Endodermal cell (in vitro differentiated cells): Measurements from ENCODE around the gene ZNHIT6. TPM values are rescaled to one million over a fixed set of nuclear protein-coding genes. Genes with fewer than 3 reads are reported as not detected.

Experiments
- DNase-seq: peaks from one replicate; pipeline ENCODE4 v3.0.0-alpha.2; 2017
- H3K27ac ChIP-seq: 2 replicates; pipeline ENCODE4 v1.5.1; 2013; ENCODE audit warnings: mild to moderate bottlenecking, low read depth, low read length, moderate library complexity
- H3K27me3 ChIP-seq: 2 replicates; pipeline ENCODE4 v1.6.1; 2013; ENCODE audit warnings: mild to moderate bottlenecking, low read length, moderate library complexity; ENCODE audit not compliant: insufficient read depth, control insufficient read depth, poor library complexity, severe bottlenecking
- H3K36me3 ChIP-seq: 2 replicates; pipeline ENCODE4 v1.7.0; 2013; ENCODE audit warnings: mild to moderate bottlenecking, low read length, moderate library complexity; ENCODE audit not compliant: control insufficient read depth, insufficient read depth
- H3K4me1 ChIP-seq: one replicate; pipeline ENCODE4 v1.7.0; 2013; ENCODE audit warnings: low read length; ENCODE audit not compliant: control insufficient read depth, insufficient read depth
- H3K4me3 ChIP-seq: 2 replicates; pipeline ENCODE4 v1.5.1; 2013; ENCODE audit warnings: mild to moderate bottlenecking, low read length, moderate library complexity
- H3K9ac ChIP-seq: 2 replicates; pipeline ENCODE4 v1.6.1; 2013; ENCODE audit warnings: mild to moderate bottlenecking, low read length, moderate library complexity; ENCODE audit not compliant: poor library complexity, severe bottlenecking; ENCODE audit errors: extremely low read depth
- H3K9me3 ChIP-seq: 2 replicates; pipeline ENCODE4 v1.6.1; 2013; ENCODE audit warnings: mild to moderate bottlenecking, low read length, moderate library complexity; ENCODE audit not compliant: control insufficient read depth
- H3K27ac Mint-ChIP-seq: 2 replicates; pipeline ENCODE4 v1.8.0; 2020; ENCODE audit warnings: mixed read lengths
- H3K27me3 Mint-ChIP-seq: 2 replicates; pipeline ENCODE4 v1.8.0; 2021; ENCODE audit warnings: mild to moderate bottlenecking, mixed read lengths; ENCODE audit not compliant: insufficient read depth
- H3K36me3 Mint-ChIP-seq: 2 replicates; pipeline ENCODE4 v1.8.0; 2020; ENCODE audit warnings: low read depth, mixed read lengths
- H3K4me1 Mint-ChIP-seq: 2 replicates; pipeline ENCODE4 v1.8.0; 2020; ENCODE audit warnings: mixed read lengths
- H3K4me3 Mint-ChIP-seq: 2 replicates; pipeline ENCODE4 v1.8.0; 2020; ENCODE audit warnings: mild to moderate bottlenecking, moderate library complexity, mixed read lengths
- H3K9me3 Mint-ChIP-seq: 2 replicates; pipeline ENCODE4 v1.8.0; 2020; ENCODE audit warnings: mild to moderate bottlenecking, mixed read lengths
- CTCF ChIP-seq: fragments of 200-600 bp; sonication (generic); conservative IDR thresholded peaks from 2 replicates; pipeline ENCODE4 v1.5.0; 2021; ENCODE audit warnings: antibody characterized with exemption, mild to moderate bottlenecking
- WGBS, 2 experiments: methylation state at CpG; one replicate each; pipeline versions ENCODE4 v1.1.5 to v1.1.7; 2013; ENCODE audit warnings: missing lambda C conversion rate in 2 of 2, mixed read lengths in 1 of 2; ENCODE audit not compliant: insufficient coverage in 1 of 2, insufficient read length in 1 of 2; 5-methylcytosine and 5-hydroxymethylcytosine counted together
- total RNA-seq, 2 donors: library from RNA; stranded (reverse); fragmentation: NEBNext Ultra II Directional in 1 of 2; extraction: Animal tissue kit (Norgen Biotek cat#: 25700) in 1 of 2; gene quantifications; 2 replicates in 1 of 2; 3 replicates in 1 of 2; pipeline ENCODE4 v1.2.1, GENCODE V29; 2021

ZNHIT6 gene
- total RNA-seq, 2 donors from 2014 or later: 11.3 to 12.4 TPM

DNA sequence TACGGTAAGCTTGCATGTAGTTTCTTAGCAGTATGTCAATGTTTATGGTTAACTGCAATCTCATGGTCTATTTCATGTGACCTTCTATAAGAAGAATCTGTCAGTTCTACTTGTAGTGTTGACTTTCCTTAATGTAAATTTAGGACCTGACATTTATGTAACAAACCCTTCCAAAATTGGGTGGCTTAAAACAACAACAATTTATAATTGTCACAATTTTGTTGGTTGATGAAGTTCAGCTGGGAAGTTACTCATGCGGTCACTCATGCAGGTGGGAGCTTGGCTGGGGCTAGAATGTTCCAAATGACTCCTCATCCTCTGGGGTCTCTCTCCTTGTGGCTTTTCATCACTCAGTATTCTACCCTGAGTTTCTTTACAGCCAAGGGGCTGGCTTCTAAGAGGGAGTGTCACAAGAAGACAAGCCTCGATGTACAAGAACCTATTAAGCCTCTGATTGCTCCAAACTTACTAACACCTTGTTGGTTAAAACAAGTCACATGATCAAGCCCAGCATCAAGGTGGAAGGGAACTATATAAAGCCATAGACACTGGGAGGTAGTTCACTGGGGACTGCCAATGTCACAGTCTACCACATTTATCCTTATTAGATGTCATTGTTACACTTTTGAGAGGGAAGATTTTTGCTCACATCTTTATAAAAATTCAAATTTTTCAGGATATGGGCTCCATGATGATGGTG, 103.8 kb downstream of the ZNHIT6 start:
- Mint-ChIP-seq H3K9me3 (no peaks in the 10 kb centered on the region), H3K36me3 (no peaks in the 10 kb centered on the region), H3K27me3 (peaks cover 8% of the 10 kb centered on the region), H3K27ac (no peak overlapping the region), H3K4me1 (peaks cover 47% of the 10 kb centered on the region), H3K4me3 (no peak overlapping the region)
- Histone ChIP-seq H3K27ac (no peak overlapping the region), H3K9me3 (no peaks in the 10 kb centered on the region), H3K4me1 (peaks cover 18% of the 10 kb centered on the region), H3K9ac (no peak overlapping the region), H3K4me3 (no peak overlapping the region), H3K36me3 (no peaks in the 10 kb centered on the region), H3K27me3 (peaks cover 11% of the 10 kb centered on the region)
- no peak for DNase-seq
- 89 to 94% methylated on average over 1 to 3 of the region's 3 CpGs for WGBS, 2 experiments
- no peak for TF ChIP-seq CTCF

- H3K4me1 Mint-ChIP-seq: peaks cover 47% of the 10 kb centered on the region
- DNase-seq: no peak
- Histone ChIP-seq H3K4me1 (peaks cover 17% of the 10 kb centered on the region), H3K9me3 (no peaks in the 10 kb centered on the region), H3K9ac (no peak overlapping the region), H3K27me3 (peaks cover 11% of the 10 kb centered on the region), H3K4me3 (no peak overlapping the region), H3K27ac (no peak overlapping the region), H3K36me3 (no peaks in the 10 kb centered on the region)
- H3K9me3 Mint-ChIP-seq: no peaks in the 10 kb centered on the region
- WGBS, 2 experiments: 81 to 89% methylated on average over 6 to 7 of the region's 7 CpGs
- no peaks in the 10 kb centered on the region for H3K36me3 Mint-ChIP-seq
- TF ChIP-seq CTCF: no peak
- peak overlapping the region; percentile 56 for H3K27ac Mint-ChIP-seq
- peaks cover 8% of the 10 kb centered on the region for H3K27me3 Mint-ChIP-seq
- no peak overlapping the region for H3K4me3 Mint-ChIP-seq
Observed at GRCh38 chr1:85603086-85603880, 105.0 kb downstream of the ZNHIT6 start.

DNA sequence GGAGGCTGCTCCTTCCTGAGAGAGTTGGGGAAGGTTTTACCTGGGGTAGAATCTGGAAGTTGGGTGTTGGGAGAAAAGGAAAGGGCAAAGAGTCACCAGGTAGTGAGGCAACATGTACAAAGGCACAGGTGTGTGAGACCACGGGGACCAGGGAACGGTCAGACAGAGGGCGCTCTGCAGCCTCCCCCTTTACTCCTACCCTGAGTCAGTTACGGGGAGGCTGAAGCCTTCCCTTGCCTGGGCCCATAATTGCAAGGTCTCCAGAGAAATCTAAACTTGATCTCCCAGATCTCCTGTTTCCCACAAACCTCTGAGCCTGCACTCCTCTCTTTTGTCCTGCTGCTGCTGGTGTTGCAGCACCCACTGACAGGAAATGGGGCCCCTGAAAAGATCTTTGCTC, 105.7 kb downstream of the ZNHIT6 start:
- Mint-ChIP-seq H3K9me3 (no peaks in the 10 kb centered on the region), H3K36me3 (no peaks in the 10 kb centered on the region), H3K27ac (peak overlapping the region; percentile 56), H3K4me3 (no peak overlapping the region), H3K4me1 (peaks cover 41% of the 10 kb centered on the region), H3K27me3 (peaks cover 8% of the 10 kb centered on the region)
- Histone ChIP-seq H3K9ac (no peak overlapping the region), H3K27ac (no peak overlapping the region), H3K4me1 (peaks cover 15% of the 10 kb centered on the region), H3K4me3 (no peak overlapping the region), H3K36me3 (no peaks in the 10 kb centered on the region), H3K27me3 (peaks cover 11% of the 10 kb centered on the region), H3K9me3 (no peaks in the 10 kb centered on the region)
- peak; percentile 75 for DNase-seq
- WGBS, 2 experiments: 85 to 100% methylated on average over 3 to 4 of the region's 4 CpGs
- peak; percentile 60 for TF ChIP-seq CTCF
